Body of pancreas (tissue), 4 donors: Measurements from ENCODE around the gene CEP192.

Source experiments
- POLR2A ChIP-seq, 3 donors: fragments of 450-650 bp; IDR thresholded peaks; one replicate each; pipeline ENCODE4 v1.6.1; 2016; ENCODE audit warnings: antibody characterized with exemption in 3 of 3, mild to moderate bottlenecking in 2 of 3
- TF ChIP-seq, protein P1 (sequence below), 7 experiments: fragments of 450-650 bp in 4 of 7; fragments of 200-600 bp in 3 of 7; sonication (generic) in 3 of 7; IDR thresholded peaks; one replicate each; pipeline ENCODE4 v1.5.1; 2016 to 2019; ENCODE audit warnings: antibody characterized with exemption in 7 of 7

DNA sequence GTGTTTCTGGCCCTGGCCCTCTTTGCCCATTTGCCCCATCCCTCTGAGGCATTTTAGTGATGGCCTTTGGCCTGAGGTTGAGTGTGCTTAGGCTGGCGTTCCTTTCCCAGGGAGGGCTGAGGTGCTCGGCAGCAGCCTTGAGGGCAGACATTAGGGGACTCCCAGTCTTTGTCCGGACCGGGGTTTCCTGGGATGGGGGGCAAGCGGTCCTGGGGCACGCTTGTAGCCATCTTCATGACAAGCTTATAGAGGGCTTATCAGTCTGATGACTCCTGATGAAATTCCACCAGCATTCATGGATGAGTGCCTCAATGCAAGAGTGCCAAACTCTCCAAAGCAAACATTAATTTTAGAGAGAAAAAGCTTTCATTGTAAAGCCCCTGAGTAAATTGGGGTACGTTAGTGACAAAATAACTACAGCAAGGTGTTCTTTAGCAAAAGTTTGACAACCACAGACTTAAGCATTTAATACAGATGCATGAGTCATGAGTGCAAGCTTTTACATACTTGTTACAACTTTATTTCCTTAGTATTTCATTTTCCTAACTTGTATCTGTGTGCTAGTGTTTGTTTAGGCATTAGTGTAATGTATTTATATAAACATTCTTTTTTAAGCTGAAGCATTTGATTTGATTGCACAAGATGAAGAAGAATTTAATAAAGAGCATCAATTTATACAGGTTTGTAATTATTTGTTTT lies 45.6 kb downstream of the CEP192 start:
- TF ChIP-seq, protein P1, sequence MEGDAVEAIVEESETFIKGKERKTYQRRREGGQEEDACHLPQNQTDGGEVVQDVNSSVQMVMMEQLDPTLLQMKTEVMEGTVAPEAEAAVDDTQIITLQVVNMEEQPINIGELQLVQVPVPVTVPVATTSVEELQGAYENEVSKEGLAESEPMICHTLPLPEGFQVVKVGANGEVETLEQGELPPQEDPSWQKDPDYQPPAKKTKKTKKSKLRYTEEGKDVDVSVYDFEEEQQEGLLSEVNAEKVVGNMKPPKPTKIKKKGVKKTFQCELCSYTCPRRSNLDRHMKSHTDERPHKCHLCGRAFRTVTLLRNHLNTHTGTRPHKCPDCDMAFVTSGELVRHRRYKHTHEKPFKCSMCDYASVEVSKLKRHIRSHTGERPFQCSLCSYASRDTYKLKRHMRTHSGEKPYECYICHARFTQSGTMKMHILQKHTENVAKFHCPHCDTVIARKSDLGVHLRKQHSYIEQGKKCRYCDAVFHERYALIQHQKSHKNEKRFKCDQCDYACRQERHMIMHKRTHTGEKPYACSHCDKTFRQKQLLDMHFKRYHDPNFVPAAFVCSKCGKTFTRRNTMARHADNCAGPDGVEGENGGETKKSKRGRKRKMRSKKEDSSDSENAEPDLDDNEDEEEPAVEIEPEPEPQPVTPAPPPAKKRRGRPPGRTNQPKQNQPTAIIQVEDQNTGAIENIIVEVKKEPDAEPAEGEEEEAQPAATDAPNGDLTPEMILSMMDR (IDR thresholded peaks at IDR 0.05), result no peak
- TF ChIP-seq POLR2A (IDR thresholded peaks at IDR 0.05), result no peak
